Ecto neural progenitor cell (in vitro differentiated cells): ENCODE results near the gene CASTOR1.

Experiments used
- DNase-seq: peaks from one replicate; pipeline ENCODE4 v3.0.0-alpha.2; 2018; ENCODE audit warnings: low spot score

Gene CASTOR1

GRCh38 chr22:30318799-30319419, 29.6 kb upstream of the CASTOR1 start:
- DNase-seq = no peak

GRCh38 chr22:30317778-30318177, 28.5 kb upstream of the CASTOR1 start:
- DNase-seq = no peak

GRCh38 chr22:30315962-30316576, 26.8 kb upstream of the CASTOR1 start:
- no peak for DNase-seq

GRCh38 chr22:30314915-30315314, 25.6 kb upstream of the CASTOR1 start:
- DNase-seq = no peak

GRCh38 chr22:30313527-30314363, 24.4 kb upstream of the CASTOR1 start:
- no peak for DNase-seq

- no peak for DNase-seq
These were observed 22.7 kb upstream of the CASTOR1 start for GRCh38 chr22:30312053-30312452.

GRCh38 chr22:30310881-30311771, 21.8 kb upstream of the CASTOR1 start:
- no peak for DNase-seq

GRCh38 chr22:30309951-30310741, 20.8 kb upstream of the CASTOR1 start:
- DNase-seq = no peak

GRCh38 chr22:30308518-30309230, 19.4 kb upstream of the CASTOR1 start:
- no peak for DNase-seq

GRCh38 chr22:30308093-30308492, 18.8 kb upstream of the CASTOR1 start:
- no peak for DNase-seq

GRCh38 chr22:30307041-30307574, 17.8 kb upstream of the CASTOR1 start:
- no peak for DNase-seq

- no peak for DNase-seq
These were observed 17.3 kb upstream of the CASTOR1 start for GRCh38 chr22:30306627-30307011.

- DNase-seq = no peak
These were observed 16.8 kb upstream of the CASTOR1 start for GRCh38 chr22:30305906-30306626.

GRCh38 chr22:30305519-30305905, 16.2 kb upstream of the CASTOR1 start:
- DNase-seq = no peak

- no peak for DNase-seq
These were observed 15.4 kb upstream of the CASTOR1 start for GRCh38 chr22:30304495-30305244.

- no peak for DNase-seq
These were observed 13.5 kb upstream of the CASTOR1 start for GRCh38 chr22:30302810-30303138.

GRCh38 chr22:30301995-30302809, 12.9 kb upstream of the CASTOR1 start:
- DNase-seq = no peak

GRCh38 chr22:30299322-30299721, 10.0 kb upstream of the CASTOR1 start:
- no peak for DNase-seq
